Measurements from ENCODE around the gene HACE1. TPM values are rescaled to one million over a fixed set of nuclear protein-coding genes. Genes with fewer than 3 reads are reported as not detected.
"Not testable (repeated sequence)": the region's sequence is repeated elsewhere in the genome, so short reads cannot be mapped to it uniquely, and the experiment has no call there.

Gene HACE1
- total and polyA plus RNA-seq, 8 donors, result 10.1 to 27.0 (median 24.0) TPM

- no peaks in the 10 kb centered on the region for H3K27me3 ChIP-seq
- peaks cover 0 to 20% of the 10 kb centered on the region in 2 donors for H3K36me3 ChIP-seq
- no peak for TF ChIP-seq CTCF (IDR thresholded peaks at IDR 0.05)
- H3K4me1 ChIP-seq, result no peaks in the 10 kb centered on the region
- H3K4me3 ChIP-seq, result no peak overlapping the region
- ATAC-seq (no peak), DNase-seq (no peak)
- intact Hi-C loops (cut with DNase I), result no loop called here
- H3K9me3 ChIP-seq, result peaks cover 0 to 34% of the 10 kb centered on the region in 2 donors
- no peak overlapping the region for H3K27ac ChIP-seq
These were observed 104.8 kb downstream of the HACE1 start for GRCh38 chr6:104754788-104755409.

GRCh38 chr6:104753251-104753650, 106.5 kb downstream of the HACE1 start:
- no peak for TF ChIP-seq CTCF (IDR thresholded peaks at IDR 0.05)
- H3K27me3 ChIP-seq, result no peaks in the 10 kb centered on the region
- no peak overlapping the region for H3K4me3 ChIP-seq
- ATAC-seq (no peak), DNase-seq (no peak)
- intact Hi-C loops (cut with DNase I), result no loop called here
- H3K9me3 ChIP-seq, result peaks cover 0 to 34% of the 10 kb centered on the region in 2 donors
- H3K27ac ChIP-seq, result no peak overlapping the region
- peaks cover 0 to 20% of the 10 kb centered on the region in 2 donors for H3K36me3 ChIP-seq
- H3K4me1 ChIP-seq, result no peaks in the 10 kb centered on the region

- ATAC-seq, result no peak
- Histone ChIP-seq H3K4me3 (no peak overlapping the region), H3K27ac (no peak overlapping the region), H3K36me3 (peaks cover 0 to 5% of the 10 kb centered on the region in 2 donors), H3K9me3 (peaks cover 0 to 17% of the 10 kb centered on the region in 2 donors), H3K27me3 (no peaks in the 10 kb centered on the region), H3K4me1 (no peaks in the 10 kb centered on the region)
- no peak for TF ChIP-seq CTCF (IDR thresholded peaks at IDR 0.05)
- DNase-seq, result no peak
- intact Hi-C loops (cut with DNase I), result no loop called here
These were observed 109.3 kb downstream of the HACE1 start for GRCh38 chr6:104750449-104750848.

- H3K4me3 ChIP-seq; ATAC-seq; intact Hi-C loops (cut with DNase I); H3K9me3 ChIP-seq; DNase-seq; H3K4me1 ChIP-seq; H3K36me3 ChIP-seq; H3K27ac ChIP-seq; H3K27me3 ChIP-seq: not testable (repeated sequence)
These were observed 120.6 kb downstream of the HACE1 start for GRCh38 chr6:104739124-104739523.

- intact Hi-C loops (cut with DNase I); H3K4me1 ChIP-seq; H3K9me3 ChIP-seq; H3K27me3 ChIP-seq; H3K4me3 ChIP-seq; DNase-seq; ATAC-seq; H3K27ac ChIP-seq: not testable (repeated sequence)
- H3K36me3 ChIP-seq, result peaks cover 0 to 11% of the 10 kb centered on the region in 2 donors
These were observed 122.2 kb downstream of the HACE1 start for GRCh38 chr6:104737567-104737966.

- Histone ChIP-seq H3K9me3 (peaks cover 0 to 5% of the 10 kb centered on the region in 2 donors), H3K27me3 (no peaks in the 10 kb centered on the region), H3K36me3 (peaks cover 0 to 11% of the 10 kb centered on the region in 2 donors), H3K4me3 (no peak overlapping the region), H3K4me1 (no peaks in the 10 kb centered on the region), H3K27ac (no peak overlapping the region)
- no peak for TF ChIP-seq CTCF (IDR thresholded peaks at IDR 0.05)
- no peak for DNase-seq
- no peak for ATAC-seq
- intact Hi-C loops (cut with DNase I), result no loop called here
These were observed 123.2 kb downstream of the HACE1 start for GRCh38 chr6:104736545-104736944.

Measured in left lung (tissue), 10 donors.